Measurements from ENCODE around the gene NKD2.
"Not testable (repeated sequence)": the region's sequence is repeated elsewhere in the genome, so short reads cannot be mapped to it uniquely, and the experiment has no call there.

Gene NKD2

DNA sequence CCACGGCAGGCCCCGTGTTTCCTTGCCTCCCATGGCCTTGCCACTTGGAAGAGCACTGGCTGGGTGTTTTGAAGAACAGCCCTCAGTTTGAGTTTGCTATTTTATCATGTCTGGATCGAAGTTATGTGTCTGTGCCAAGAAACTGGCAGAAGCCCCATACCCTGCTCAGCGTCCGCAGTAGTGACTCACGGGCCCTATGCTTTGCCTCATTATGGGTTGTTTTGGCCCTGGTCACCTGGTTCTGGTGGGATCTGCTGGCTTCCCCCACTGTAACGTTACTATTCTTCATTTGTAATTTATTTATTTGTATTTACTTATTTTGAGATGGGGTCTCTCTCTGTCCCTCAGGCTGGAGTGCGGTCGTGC lies 42.3 kb upstream of the NKD2 start:
- no peak overlapping the region for H3K4me3 ChIP-seq (replicated peaks; ENCODE audit: low read depth, low read length)
- TF ChIP-seq, protein P1, sequence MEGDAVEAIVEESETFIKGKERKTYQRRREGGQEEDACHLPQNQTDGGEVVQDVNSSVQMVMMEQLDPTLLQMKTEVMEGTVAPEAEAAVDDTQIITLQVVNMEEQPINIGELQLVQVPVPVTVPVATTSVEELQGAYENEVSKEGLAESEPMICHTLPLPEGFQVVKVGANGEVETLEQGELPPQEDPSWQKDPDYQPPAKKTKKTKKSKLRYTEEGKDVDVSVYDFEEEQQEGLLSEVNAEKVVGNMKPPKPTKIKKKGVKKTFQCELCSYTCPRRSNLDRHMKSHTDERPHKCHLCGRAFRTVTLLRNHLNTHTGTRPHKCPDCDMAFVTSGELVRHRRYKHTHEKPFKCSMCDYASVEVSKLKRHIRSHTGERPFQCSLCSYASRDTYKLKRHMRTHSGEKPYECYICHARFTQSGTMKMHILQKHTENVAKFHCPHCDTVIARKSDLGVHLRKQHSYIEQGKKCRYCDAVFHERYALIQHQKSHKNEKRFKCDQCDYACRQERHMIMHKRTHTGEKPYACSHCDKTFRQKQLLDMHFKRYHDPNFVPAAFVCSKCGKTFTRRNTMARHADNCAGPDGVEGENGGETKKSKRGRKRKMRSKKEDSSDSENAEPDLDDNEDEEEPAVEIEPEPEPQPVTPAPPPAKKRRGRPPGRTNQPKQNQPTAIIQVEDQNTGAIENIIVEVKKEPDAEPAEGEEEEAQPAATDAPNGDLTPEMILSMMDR (IDR thresholded peaks at IDR 0.05; ENCODE audit: low read depth, low read length, missing control alignments): no peak
- no peak for DNase-seq (ENCODE audit: extremely low read depth, low read depth)

DNA sequence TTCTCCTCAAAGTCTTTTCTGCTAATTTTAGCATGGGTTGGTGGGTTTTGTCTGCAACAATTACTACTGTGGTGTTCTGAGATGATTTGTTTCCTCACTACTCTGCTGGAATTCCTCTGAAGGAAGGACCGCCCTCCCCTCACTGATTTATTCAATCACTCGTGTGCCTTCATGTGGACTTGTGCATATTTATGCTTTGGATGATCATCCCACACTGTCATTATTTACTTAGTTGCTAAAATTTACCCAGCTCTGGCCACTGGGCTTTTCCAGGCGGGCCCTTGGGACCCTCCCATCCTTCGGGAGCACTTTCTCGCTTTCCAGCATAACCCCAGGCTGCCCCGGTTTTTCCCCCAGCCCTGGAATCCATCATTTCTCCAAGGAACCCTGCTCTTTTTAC lies 41.7 kb upstream of the NKD2 start:
- TF ChIP-seq, protein P1 (IDR thresholded peaks at IDR 0.05; ENCODE audit: low read depth, low read length, missing control alignments): no peak

GRCh38 chr5:968881-969280 lies 39.7 kb upstream of the NKD2 start:
- TF ChIP-seq, protein P1 (IDR thresholded peaks at IDR 0.05; ENCODE audit: low read depth, low read length, missing control alignments): no peak
- no peak for DNase-seq (ENCODE audit: extremely low read depth, low read depth)
- no peak overlapping the region for H3K4me3 ChIP-seq (replicated peaks; ENCODE audit: low read depth, low read length)

More for the DNA sequence above, 41.7 kb upstream of the NKD2 start:
- H3K4me3 ChIP-seq (replicated peaks; ENCODE audit: low read depth, low read length): no peak overlapping the region
- DNase-seq (ENCODE audit: extremely low read depth, low read depth): no peak

- TF ChIP-seq, protein P1 (IDR thresholded peaks at IDR 0.05; ENCODE audit: low read depth, low read length, missing control alignments): no peak
- no peak for DNase-seq (ENCODE audit: extremely low read depth, low read depth)
- H3K4me3 ChIP-seq (replicated peaks; ENCODE audit: low read depth, low read length): no peak overlapping the region; the same call in 1 of the 2 replicates
Measured at GRCh38 chr5:969408-969839, 39.2 kb upstream of the NKD2 start.

DNA sequence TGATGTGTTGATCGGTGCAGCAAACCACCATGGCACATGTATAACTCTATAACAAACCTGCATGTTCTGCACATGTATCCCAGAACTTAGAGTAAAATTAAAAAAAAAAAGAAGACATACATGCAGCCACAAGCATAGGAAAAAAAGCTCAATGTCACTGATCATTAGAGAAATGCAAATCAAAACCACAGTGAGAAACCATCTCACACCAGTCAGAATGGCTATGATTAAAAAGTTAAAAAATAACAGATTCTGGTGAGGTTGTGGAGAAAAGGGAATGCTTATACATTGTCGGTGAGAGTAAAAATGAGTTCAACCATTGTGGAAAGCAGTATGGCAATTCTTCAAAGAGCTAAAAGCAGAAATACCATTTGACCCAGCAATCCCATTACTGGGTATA lies 36.0 kb upstream of the NKD2 start:
- DNase-seq (ENCODE audit: extremely low read depth, low read depth); H3K4me3 ChIP-seq (replicated peaks; ENCODE audit: low read depth, low read length): not testable (repeated sequence)

GRCh38 chr5:976849-977751 lies 31.5 kb upstream of the NKD2 start:
- DNase-seq (ENCODE audit: extremely low read depth, low read depth): no peak
- TF ChIP-seq, protein P1 (IDR thresholded peaks at IDR 0.05; ENCODE audit: low read depth, low read length, missing control alignments): no peak
- H3K4me3 ChIP-seq (replicated peaks; ENCODE audit: low read depth, low read length): no peak overlapping the region

GRCh38 chr5:978054-978453 lies 30.5 kb upstream of the NKD2 start:
- DNase-seq (ENCODE audit: extremely low read depth, low read depth): no peak
- TF ChIP-seq, protein P1 (IDR thresholded peaks at IDR 0.05; ENCODE audit: low read depth, low read length, missing control alignments): no peak
- H3K4me3 ChIP-seq (replicated peaks; ENCODE audit: low read depth, low read length): no peak overlapping the region
